Lung (tissue), 12 donors: Measurements from ENCODE around the gene PIERCE2. TPM values are rescaled to one million over a fixed set of nuclear protein-coding genes. Genes with fewer than 3 reads are reported as not detected.
A peak's percentile ranks its signal among the peaks of the same experiment; 100 is the strongest.
"Not testable (repeated sequence)": the region's sequence is repeated elsewhere in the genome, so short reads cannot be mapped to it uniquely, and the experiment has no call there.

ENCODE experiments used
- ATAC-seq: fragments of 200-7000 bp; cut with Tn5 transposase; one replicate; pipeline ENCODE4 v1.9.1; 2020; ENCODE audit warnings: moderate number of reproducible peaks; ENCODE audit not compliant: insufficient read depth, low FRiP score
- DNase-seq, 3 donors: peaks; one replicate each; pipeline ENCODE4 v3.0.0-alpha.2; 2013 to 2017
- H3K27ac ChIP-seq, 2 donors: one replicate each; pipeline ENCODE4 v1.5.1; 2013; ENCODE audit warnings: mild to moderate bottlenecking in 2 of 2, moderate library complexity in 2 of 2, control low read depth in 1 of 2, inconsistent platforms in 1 of 2, low read depth in 1 of 2, low read length in 1 of 2
- H3K27me3 ChIP-seq, 3 donors: one replicate each; pipeline ENCODE4 v1.5.1; 2013; ENCODE audit warnings: low read length in 2 of 3; ENCODE audit not compliant: control insufficient read depth in 3 of 3, insufficient read depth in 3 of 3
- H3K36me3 ChIP-seq, 4 donors: one replicate each; pipeline ENCODE4 v1.5.1; 2013; ENCODE audit warnings: low read length in 4 of 4, mild to moderate bottlenecking in 1 of 4, moderate library complexity in 1 of 4; ENCODE audit not compliant: control insufficient read depth in 4 of 4, insufficient read depth in 4 of 4
- H3K4me1 ChIP-seq, 5 donors: one replicate each; pipeline ENCODE4 v1.5.1; 2013; ENCODE audit warnings: low read length in 5 of 5, mild to moderate bottlenecking in 2 of 5, moderate library complexity in 1 of 5; ENCODE audit not compliant: control insufficient read depth in 5 of 5, insufficient read depth in 5 of 5
- H3K4me3 ChIP-seq: one replicate; pipeline ENCODE4 v1.5.1; 2013; ENCODE audit warnings: mild to moderate bottlenecking, control low read depth, moderate library complexity
- H3K9ac ChIP-seq, 2 donors: one replicate each; pipeline ENCODE4 v1.5.1; 2013; ENCODE audit warnings: low read length in 2 of 2, control low read depth in 1 of 2; ENCODE audit not compliant: insufficient read depth in 1 of 2
- H3K9me3 ChIP-seq, 4 donors: one replicate each; pipeline ENCODE4 v1.5.1; 2013; ENCODE audit warnings: low read length in 3 of 4, mild to moderate bottlenecking in 1 of 4, moderate library complexity in 1 of 4; ENCODE audit not compliant: control insufficient read depth in 4 of 4, insufficient read depth in 3 of 4
- WGBS, 2 donors: extraction: QIAGEN DNeasy Blood & Tissue Kit; methylation state at CpG; one replicate each; pipeline ENCODE4 v1.1.7; 2013; 5-methylcytosine and 5-hydroxymethylcytosine counted together
- polyA plus RNA-seq, 2 donors: library from polyadenylated mRNA; stranded (reverse); fragments of 200-250 nt; gene quantifications; one replicate each; pipeline ENCODE4 v1.2.1, GENCODE V29; 2013
- total RNA-seq, 2 donors: library from RNA; depleted of rRNA in 1 of 2; stranded (reverse); fragments of >200 nt in 1 of 2; gene quantifications; one replicate each; pipeline ENCODE4 v1.2.1, GENCODE V29; 2014 to 2021
- TF ChIP-seq, protein P1 (sequence below): IDR thresholded peaks from 2 replicates; pipeline ENCODE4 v1.5.1; 2012; ENCODE audit warnings: mild to moderate bottlenecking; ENCODE audit errors: control extremely low read depth, extremely low read depth
- donor health status: control.
- donor health status: control.
- donor health status: Bipolar disorder and iron deficiency.
- donor health status: healthy.
- donor health status: DM: yes; HTN: yes; CAD: no.

The PIERCE2 gene
- total and polyA plus RNA-seq, 4 donors, result 2.8 to 10.3 (median 5.8) TPM

DNA sequence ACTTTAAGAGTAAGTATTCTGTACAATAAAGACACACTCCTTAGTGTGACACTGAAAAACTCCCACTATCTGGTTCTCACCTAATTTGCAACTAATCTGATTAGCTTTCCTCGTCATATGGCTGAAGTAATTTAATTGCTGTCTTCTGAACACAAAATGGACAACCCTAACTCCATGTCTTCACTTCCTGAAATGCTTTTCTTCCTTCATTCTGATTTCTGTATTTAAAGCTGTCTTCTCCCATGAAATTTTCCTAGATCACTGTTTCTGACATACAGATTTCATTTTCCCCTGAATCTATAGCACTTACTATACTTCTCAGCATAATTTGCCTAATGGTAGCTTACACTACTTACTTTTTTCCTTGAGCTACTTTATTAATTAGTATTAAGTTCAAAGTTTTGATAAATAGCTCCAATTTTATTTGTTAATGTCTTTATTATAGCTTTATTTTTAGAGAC, 6.5 kb upstream of the PIERCE2 start:
- WGBS, 2 donors, result 38 to 75% methylated on average over 1 of the region's 1 CpG
- Histone ChIP-seq H3K9ac (no peak overlapping the region), H3K36me3 (no peaks in the 10 kb centered on the region), H3K4me3 (no peak overlapping the region), H3K4me1 (peaks cover 0 to 4% (median 0%) of the 10 kb centered on the region in 5 donors), H3K9me3 (peaks cover 0 to under 1% (median 0%) of the 10 kb centered on the region in 4 donors), H3K27ac (no peak overlapping the region), H3K27me3 (no peaks in the 10 kb centered on the region)
- TF ChIP-seq, protein P1, sequence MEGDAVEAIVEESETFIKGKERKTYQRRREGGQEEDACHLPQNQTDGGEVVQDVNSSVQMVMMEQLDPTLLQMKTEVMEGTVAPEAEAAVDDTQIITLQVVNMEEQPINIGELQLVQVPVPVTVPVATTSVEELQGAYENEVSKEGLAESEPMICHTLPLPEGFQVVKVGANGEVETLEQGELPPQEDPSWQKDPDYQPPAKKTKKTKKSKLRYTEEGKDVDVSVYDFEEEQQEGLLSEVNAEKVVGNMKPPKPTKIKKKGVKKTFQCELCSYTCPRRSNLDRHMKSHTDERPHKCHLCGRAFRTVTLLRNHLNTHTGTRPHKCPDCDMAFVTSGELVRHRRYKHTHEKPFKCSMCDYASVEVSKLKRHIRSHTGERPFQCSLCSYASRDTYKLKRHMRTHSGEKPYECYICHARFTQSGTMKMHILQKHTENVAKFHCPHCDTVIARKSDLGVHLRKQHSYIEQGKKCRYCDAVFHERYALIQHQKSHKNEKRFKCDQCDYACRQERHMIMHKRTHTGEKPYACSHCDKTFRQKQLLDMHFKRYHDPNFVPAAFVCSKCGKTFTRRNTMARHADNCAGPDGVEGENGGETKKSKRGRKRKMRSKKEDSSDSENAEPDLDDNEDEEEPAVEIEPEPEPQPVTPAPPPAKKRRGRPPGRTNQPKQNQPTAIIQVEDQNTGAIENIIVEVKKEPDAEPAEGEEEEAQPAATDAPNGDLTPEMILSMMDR, result no peak
- DNase-seq (no peak), ATAC-seq (no peak)

- ATAC-seq (no peak), DNase-seq (no peak)
- H3K27ac ChIP-seq, result no peak overlapping the region
- H3K27me3 ChIP-seq, result no peaks in the 10 kb centered on the region
- no peak overlapping the region for H3K4me3 ChIP-seq
- no peak overlapping the region for H3K9ac ChIP-seq
- H3K9me3 ChIP-seq, result no peaks in the 10 kb centered on the region
- TF ChIP-seq, protein P1, result no peak
- H3K36me3 ChIP-seq, result no peaks in the 10 kb centered on the region
- peaks cover 0 to 6% (median 0%) of the 10 kb centered on the region in 5 donors for H3K4me1 ChIP-seq
These were observed 5.6 kb upstream of the PIERCE2 start for GRCh38 chr15:55402707-55403106.

- Histone ChIP-seq H3K27ac (no peak overlapping the region), H3K9ac (no peak overlapping the region), H3K27me3 (no peaks in the 10 kb centered on the region), H3K9me3 (no peaks in the 10 kb centered on the region), H3K4me3 (no peak overlapping the region), H3K4me1 (peaks cover 0 to 7% (median 1%) of the 10 kb centered on the region in 5 donors), H3K36me3 (no peaks in the 10 kb centered on the region)
- TF ChIP-seq, protein P1, result no peak
- ATAC-seq (no peak), DNase-seq (no peak)
These were observed 4.8 kb upstream of the PIERCE2 start for GRCh38 chr15:55403531-55403930.

DNA sequence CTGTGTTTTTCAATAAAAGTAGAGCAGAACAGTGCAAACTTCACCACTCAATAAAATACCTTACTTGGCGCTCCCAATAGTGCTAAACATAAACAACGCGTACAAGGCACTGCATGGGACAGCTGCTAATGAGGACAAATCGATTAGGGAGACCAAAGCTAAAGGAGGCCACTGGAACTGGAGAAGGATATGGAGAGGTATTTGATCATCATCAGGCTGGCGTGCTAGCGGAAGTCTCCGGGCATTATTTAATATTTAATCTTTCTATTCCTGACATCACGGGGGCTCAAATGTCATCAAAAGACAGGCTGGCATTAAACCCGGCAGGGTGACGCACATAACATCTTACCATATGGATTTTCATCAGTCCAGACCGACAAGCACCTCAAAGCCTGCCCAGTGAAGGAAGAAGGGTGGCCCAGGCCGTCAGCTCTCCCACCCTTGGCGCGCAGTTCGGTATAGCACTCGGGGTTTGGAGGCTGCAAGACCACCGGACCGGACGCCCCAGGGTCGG, 740 bp upstream of the PIERCE2 start:
- no peak for ATAC-seq

DNA sequence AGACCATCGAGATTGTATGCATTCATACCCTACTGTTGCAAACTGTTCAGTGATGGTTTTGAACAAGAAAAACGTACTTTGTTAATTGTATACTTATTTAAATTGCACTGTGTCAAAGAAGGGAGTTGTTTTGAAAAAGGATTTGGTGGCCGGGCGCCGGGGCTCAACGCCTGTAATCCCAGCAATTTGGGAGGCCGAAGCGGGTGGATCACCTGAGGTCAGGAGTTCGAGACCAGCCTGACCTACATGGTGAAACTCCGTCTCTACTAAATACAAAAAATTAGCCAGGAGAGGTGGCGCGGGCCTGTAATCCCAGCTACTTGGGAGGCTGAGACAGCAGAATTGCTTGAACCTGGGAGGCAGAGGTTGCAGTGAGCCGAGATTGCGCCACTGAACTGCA, 681 bp downstream of the PIERCE2 start:
- not testable (repeated sequence) for H3K27me3 ChIP-seq, ATAC-seq, H3K9me3 ChIP-seq, DNase-seq, H3K36me3 ChIP-seq, H3K4me3 ChIP-seq
- peaks cover 0 to 12% (median 2%) of the 10 kb centered on the region in 5 donors for H3K4me1 ChIP-seq
- 67 to 70% methylated on average over 14 of the region's 14 CpGs for WGBS, 2 donors
- H3K9ac ChIP-seq, result peak overlapping the region; percentile 79 to 83
- H3K27ac ChIP-seq, result peak overlapping the region in 1 of 2 donors; percentile 99

More for the DNA sequence above, 740 bp upstream of the PIERCE2 start:
- no peaks in the 10 kb centered on the region for H3K27me3 ChIP-seq
- DNase-seq, result no peak
- H3K9ac ChIP-seq, result peak overlapping the region; percentile 63 to 72
- 1 to 2% methylated on average over 20 of the region's 20 CpGs for WGBS, 2 donors
- TF ChIP-seq, protein P1, result no peak
- H3K36me3 ChIP-seq, result no peaks in the 10 kb centered on the region
- H3K27ac ChIP-seq, result peak overlapping the region; percentile 97 to 99
- H3K4me3 ChIP-seq, result peak overlapping the region; percentile 88
- peaks cover 0 to 12% (median 2%) of the 10 kb centered on the region in 5 donors for H3K4me1 ChIP-seq
- H3K9me3 ChIP-seq, result no peaks in the 10 kb centered on the region
